GM12891 (cell line): ENCODE results near the gene NBAS.

Experiments used
- POLR2A ChIP-seq: IDR thresholded peaks from 2 replicates; pipeline ENCODE4 v1.6.1; 2011; ENCODE audit warnings: low read depth, low read length, control low read depth
- POLR2AphosphoS5 ChIP-seq: IDR thresholded peaks from 2 replicates; pipeline ENCODE4 v1.6.1; 2011; ENCODE audit warnings: low read depth, low read length, control low read depth
- SPI1 ChIP-seq: IDR thresholded peaks from 2 replicates; pipeline ENCODE4 v1.6.1; 2011; ENCODE audit warnings: low read depth, low read length, control low read depth

DNA sequence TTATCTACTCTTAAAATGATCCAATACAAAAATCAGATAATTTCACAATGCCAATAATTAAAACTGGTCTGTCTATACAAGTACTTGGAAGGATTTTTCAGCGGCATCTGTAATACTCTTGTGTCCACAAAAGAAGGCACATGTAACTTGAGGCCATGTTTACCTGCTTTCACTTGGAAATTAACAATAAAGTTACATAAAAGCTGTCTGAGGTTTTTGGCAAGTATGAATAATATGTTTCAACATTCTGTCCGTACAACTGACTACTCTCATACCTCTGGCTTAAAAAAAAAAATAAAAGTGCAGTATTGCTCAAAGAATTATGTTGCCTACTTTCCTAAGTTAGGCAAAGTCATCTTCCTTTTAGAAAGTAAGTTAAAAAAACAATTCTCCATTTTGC, 253.6 kb downstream of the NBAS start:
- no peak for TF ChIP-seq POLR2A
- no peak for TF ChIP-seq POLR2AphosphoS5
- TF ChIP-seq SPI1, result no peak
